Measurements from ENCODE around the gene WNT9B.

DNA sequence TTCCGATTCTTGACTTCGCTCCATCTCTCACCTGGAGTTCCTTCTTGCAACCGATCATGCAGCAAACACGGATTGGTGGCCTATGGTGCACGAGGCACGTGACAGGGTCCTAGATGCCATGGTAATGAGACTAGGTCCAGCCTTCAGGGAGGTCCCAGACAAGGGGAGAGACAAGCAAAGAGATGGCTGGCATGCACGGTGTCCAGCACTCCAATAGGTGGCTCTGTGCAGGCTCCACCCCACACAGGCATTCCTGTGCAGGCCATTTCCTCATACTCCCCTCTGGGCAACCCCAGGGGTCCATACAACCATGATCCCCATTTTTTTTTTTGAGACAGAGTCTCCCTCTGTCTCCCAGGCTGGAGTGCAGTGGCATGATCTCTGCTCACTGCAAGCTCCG, 31.3 kb downstream of the WNT9B start:
- no peak for TF ChIP-seq EZH2 (IDR thresholded peaks at IDR 0.05; ENCODE audit: borderline replicate concordance, low read depth, low read length, poor library complexity, severe bottlenecking)
- TF ChIP-seq CTCF (conservative IDR thresholded peaks at IDR 0.05; ENCODE audit: low read depth, low read length), result no peak

Measured in A673 (cell line).